ENCODE results near the gene TPRKB.
"Not testable (repeated sequence)": the region's sequence is repeated elsewhere in the genome, so short reads cannot be mapped to it uniquely, and the experiment has no call there.

TPRKB gene

DNA sequence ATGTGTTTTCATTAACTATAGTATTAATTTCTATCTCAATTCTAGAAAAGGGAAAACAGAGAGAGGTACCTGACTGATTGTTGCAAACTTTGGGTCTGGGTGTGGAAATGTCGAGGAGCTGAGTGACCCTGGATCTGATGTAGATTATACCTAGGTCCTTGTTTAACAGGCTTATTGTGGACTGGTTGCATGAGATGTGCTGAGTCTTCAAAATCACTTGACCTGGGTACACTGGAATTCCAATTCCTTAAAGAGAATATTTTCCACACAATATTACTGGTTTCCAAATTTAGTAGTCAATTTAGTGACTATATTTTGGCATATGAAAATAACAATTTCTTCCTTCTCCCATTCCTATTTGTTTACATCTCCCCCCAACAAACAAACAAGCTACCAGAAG lies 29.2 kb upstream of the TPRKB start:
- no peak overlapping the region for H3K27ac ChIP-seq
- intact Hi-C loops (cut with DNase I; ENCODE audit: low total_unique reads) = no loop called here
- no peaks in the 10 kb centered on the region for H3K9me3 ChIP-seq
- no peaks in the 10 kb centered on the region for H3K4me1 ChIP-seq
- peaks cover 61 to 96% (median 71%) of the 10 kb centered on the region in 3 donors for H3K36me3 ChIP-seq
- DNase-seq = no peak
- TF ChIP-seq CTCF (IDR thresholded peaks at IDR 0.05) = no peak
- H3K27me3 ChIP-seq = no peaks in the 10 kb centered on the region
- H3K4me3 ChIP-seq = no peak overlapping the region

DNA sequence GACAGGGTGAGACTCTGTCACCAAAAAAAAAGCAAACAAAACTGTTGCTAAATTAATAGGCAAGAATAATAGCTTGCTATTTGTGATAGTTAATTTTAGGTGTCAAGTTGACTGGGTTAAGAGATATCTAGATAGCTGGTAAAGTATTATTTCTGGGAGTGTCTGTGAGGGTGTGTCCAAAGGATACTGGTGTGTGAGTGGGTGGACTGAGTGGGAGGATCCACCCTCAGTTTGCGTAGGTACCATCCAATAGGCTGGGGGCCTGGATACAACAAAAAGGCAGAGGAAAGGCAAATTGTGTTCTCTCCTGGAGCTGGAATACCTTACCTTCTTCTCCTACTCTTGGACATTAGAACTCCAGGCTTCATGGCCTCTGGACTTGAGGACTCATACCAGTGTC lies 27.8 kb upstream of the TPRKB start:
- DNase-seq = no peak
- intact Hi-C loops (cut with DNase I; ENCODE audit: low total_unique reads) = no loop called here

DNA sequence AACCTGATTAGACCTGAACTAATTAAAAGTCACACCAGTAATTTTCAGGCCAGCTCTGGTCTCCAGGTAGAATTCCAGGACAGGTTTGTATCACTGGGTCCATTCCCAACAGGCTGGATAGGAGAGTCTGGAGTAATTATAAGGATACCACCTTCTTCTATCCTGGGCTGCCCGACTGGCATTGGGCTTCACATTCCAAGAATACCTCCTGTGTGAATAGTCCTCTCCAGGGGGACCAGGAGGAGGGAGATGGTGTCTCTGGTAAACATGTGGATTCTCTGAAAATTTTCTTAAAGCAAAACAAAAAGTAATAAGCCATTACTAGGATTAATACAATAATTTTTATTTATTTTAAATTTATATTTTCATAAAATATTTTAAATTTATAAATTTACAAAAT lies 25.4 kb upstream of the TPRKB start:
- Histone ChIP-seq H3K4me1 (peaks cover 0 to 16% (median 6%) of the 10 kb centered on the region in 4 donors), H3K27me3 (no peaks in the 10 kb centered on the region), H3K36me3 (peaks cover 53 to 93% (median 66%) of the 10 kb centered on the region in 3 donors), H3K9me3 (no peaks in the 10 kb centered on the region), H3K27ac (no peak overlapping the region), H3K4me3 (no peak overlapping the region)
- DNase-seq = no peak
- TF ChIP-seq CTCF (IDR thresholded peaks at IDR 0.05) = no peak
- intact Hi-C loops (cut with DNase I; ENCODE audit: low total_unique reads) = no loop called here

More for the DNA sequence above, 27.8 kb upstream of the TPRKB start:
- Histone ChIP-seq H3K4me1 (peaks cover 0 to 4% (median 0%) of the 10 kb centered on the region in 4 donors), H3K4me3 (no peak overlapping the region), H3K9me3 (no peaks in the 10 kb centered on the region), H3K27ac (no peak overlapping the region), H3K27me3 (no peaks in the 10 kb centered on the region), H3K36me3 (peaks cover 69 to 96% (median 75%) of the 10 kb centered on the region in 3 donors)
- TF ChIP-seq CTCF (IDR thresholded peaks at IDR 0.05) = no peak

DNA sequence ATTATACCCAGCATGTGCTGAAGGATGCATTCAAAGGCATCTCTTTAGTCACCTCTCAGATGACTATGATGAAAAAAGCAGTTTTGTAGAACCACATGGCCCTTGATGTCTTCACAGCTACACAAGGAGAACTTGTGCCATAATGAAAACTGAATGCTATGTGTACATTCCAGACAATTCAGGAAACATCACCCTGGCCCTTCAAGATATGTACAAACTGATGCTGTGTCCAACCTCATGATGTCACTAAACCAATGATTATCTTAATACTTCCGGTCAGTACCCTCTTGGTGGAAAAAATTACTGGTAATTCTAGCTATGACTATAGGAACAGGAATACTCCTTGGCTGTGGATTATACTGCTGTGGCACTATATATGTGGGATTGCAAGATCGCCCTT lies 22.8 kb upstream of the TPRKB start:
- peaks cover 0 to 16% (median 6%) of the 10 kb centered on the region in 4 donors for H3K4me1 ChIP-seq
- no peaks in the 10 kb centered on the region for H3K27me3 ChIP-seq
- DNase-seq = no peak
- H3K4me3 ChIP-seq = no peak overlapping the region
- no peak overlapping the region for H3K27ac ChIP-seq
- H3K36me3 ChIP-seq = peaks cover 48 to 94% (median 59%) of the 10 kb centered on the region in 3 donors
- H3K9me3 ChIP-seq = no peaks in the 10 kb centered on the region
- intact Hi-C loops (cut with DNase I; ENCODE audit: low total_unique reads) = no loop called here
- TF ChIP-seq CTCF (IDR thresholded peaks at IDR 0.05) = no peak

DNA sequence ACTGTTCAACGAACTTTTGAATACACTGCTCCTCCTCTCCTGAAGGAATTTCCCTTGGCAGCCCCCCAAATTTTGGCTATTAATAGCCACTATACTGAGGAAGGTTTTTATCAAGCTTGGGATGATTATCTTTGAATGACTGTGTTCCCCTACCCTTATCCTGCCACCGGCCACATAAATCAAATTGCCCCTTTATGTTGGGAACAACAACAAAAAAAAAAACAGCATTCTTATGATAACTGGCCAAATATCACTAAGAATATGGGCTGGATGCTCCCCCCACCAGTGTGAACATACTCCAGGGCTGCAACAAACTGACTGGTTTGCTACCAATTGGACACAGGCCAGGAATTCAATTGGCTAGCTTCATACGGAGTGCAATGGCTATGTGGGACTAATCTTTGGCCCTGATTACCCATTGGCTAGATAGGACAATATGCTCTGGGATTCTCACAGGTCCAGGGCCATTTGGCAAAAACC lies 22.2 kb upstream of the TPRKB start:
- H3K36me3 ChIP-seq = peaks cover 43 to 94% (median 59%) of the 10 kb centered on the region in 3 donors

GRCh38 chr2:73754332-73754731 lies 17.2 kb upstream of the TPRKB start:
- not testable (repeated sequence) for H3K4me1 ChIP-seq

More for the DNA sequence above, 22.2 kb upstream of the TPRKB start:
- DNase-seq = no peak
- intact Hi-C loops (cut with DNase I; ENCODE audit: low total_unique reads) = no loop called here
- Histone ChIP-seq H3K27me3 (no peaks in the 10 kb centered on the region), H3K27ac (no peak overlapping the region), H3K4me1 (peaks cover 0 to 16% (median 6%) of the 10 kb centered on the region in 4 donors), H3K4me3 (no peak overlapping the region), H3K9me3 (no peaks in the 10 kb centered on the region)
- TF ChIP-seq CTCF (IDR thresholded peaks at IDR 0.05) = no peak

More at GRCh38 chr2:73754332-73754731, 17.2 kb upstream of the TPRKB start:
- peaks cover 35 to 87% (median 39%) of the 10 kb centered on the region in 3 donors for H3K36me3 ChIP-seq
- intact Hi-C loops (cut with DNase I; ENCODE audit: low total_unique reads); H3K27ac ChIP-seq; H3K4me3 ChIP-seq; H3K9me3 ChIP-seq; DNase-seq; H3K27me3 ChIP-seq: not testable (repeated sequence)

Measured in tibial artery (tissue), 4 donors.